ENCODE results near the gene RBMX.
A peak's percentile ranks its signal among the peaks of the same experiment; 100 is the strongest.

Gene RBMX

GRCh38 chrX:136910565-136911035, 30.1 kb upstream of the RBMX start:
- H3K9ac ChIP-seq: no peak overlapping the region

DNA sequence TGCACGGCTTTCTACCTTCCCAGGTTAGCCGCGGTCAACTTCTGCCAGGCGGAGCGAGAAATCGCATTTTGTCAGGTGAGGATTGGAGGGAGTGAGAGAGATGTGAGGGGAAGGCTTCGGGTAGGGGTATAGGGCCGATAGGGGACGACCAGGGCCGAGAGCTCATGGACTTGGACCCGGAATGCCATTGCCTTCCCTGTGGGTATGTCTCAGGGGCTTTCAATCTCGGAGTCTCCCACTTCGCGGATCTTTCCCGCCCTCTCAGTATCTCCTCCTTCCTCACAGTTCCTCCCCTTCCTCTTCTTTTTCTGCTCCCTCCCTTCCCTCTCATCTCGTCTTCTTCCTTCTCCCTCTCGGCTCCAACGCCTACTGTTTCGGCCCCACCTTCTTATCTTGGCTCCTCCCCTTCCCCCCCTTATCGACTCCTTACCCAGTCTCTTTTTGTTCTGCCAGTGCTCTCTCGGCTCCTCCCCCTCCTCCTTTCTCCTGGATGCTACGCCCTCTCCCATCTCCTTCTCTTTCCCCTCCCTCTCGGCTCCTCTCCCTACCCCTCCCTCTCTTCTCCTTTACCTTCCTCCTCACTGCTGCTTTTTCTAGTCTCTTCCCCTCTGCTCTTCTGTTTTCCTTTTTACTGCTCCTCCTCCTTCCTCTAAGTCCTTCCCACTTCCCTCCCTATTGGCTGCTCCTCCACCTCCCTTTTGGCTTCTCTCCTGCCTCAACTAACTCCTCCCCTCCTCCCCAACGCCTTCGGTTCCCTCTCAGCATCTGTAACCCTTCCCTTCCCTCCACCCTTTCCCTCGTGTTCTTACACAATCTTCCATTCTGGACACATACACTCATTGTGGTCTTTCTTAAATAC, 29.4 kb upstream of the RBMX start:
- H3K4me3 ChIP-seq (ENCODE audit: low read depth, low read length): peak overlapping the region; percentile 79
- no peaks in the 10 kb centered on the region for H3K36me3 ChIP-seq (ENCODE audit: control insufficient read depth, insufficient read depth, low read length)
- H3K4me2 ChIP-seq (ENCODE audit: low read length): peak overlapping the region; percentile 91
- TF ChIP-seq, protein P1, sequence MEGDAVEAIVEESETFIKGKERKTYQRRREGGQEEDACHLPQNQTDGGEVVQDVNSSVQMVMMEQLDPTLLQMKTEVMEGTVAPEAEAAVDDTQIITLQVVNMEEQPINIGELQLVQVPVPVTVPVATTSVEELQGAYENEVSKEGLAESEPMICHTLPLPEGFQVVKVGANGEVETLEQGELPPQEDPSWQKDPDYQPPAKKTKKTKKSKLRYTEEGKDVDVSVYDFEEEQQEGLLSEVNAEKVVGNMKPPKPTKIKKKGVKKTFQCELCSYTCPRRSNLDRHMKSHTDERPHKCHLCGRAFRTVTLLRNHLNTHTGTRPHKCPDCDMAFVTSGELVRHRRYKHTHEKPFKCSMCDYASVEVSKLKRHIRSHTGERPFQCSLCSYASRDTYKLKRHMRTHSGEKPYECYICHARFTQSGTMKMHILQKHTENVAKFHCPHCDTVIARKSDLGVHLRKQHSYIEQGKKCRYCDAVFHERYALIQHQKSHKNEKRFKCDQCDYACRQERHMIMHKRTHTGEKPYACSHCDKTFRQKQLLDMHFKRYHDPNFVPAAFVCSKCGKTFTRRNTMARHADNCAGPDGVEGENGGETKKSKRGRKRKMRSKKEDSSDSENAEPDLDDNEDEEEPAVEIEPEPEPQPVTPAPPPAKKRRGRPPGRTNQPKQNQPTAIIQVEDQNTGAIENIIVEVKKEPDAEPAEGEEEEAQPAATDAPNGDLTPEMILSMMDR (IDR thresholded peaks at IDR 0.05): no peak
- no peaks in the 10 kb centered on the region for H3K27me3 ChIP-seq (ENCODE audit: control insufficient read depth, insufficient read depth, low read length)
- peak overlapping the region; percentile 78 for H3K27ac ChIP-seq
- H3K9me3 ChIP-seq (ENCODE audit: control insufficient read depth, low read length): no peaks in the 10 kb centered on the region
- peak overlapping the region; percentile 93 for H2AFZ ChIP-seq
- H3K79me2 ChIP-seq: no peaks in the 10 kb centered on the region
- peaks cover 5% of the 10 kb centered on the region for H3K4me1 ChIP-seq
- H3K9ac ChIP-seq: no peak overlapping the region

More at GRCh38 chrX:136910565-136911035, 30.1 kb upstream of the RBMX start:
- Histone ChIP-seq H3K4me2 (ENCODE audit: low read length) (peak overlapping the region; percentile 44), H3K4me1 (peaks cover 5% of the 10 kb centered on the region), H3K79me2 (no peaks in the 10 kb centered on the region), H3K36me3 (ENCODE audit: control insufficient read depth, insufficient read depth, low read length) (no peaks in the 10 kb centered on the region), H2AFZ (peak overlapping the region; percentile 93), H3K4me3 (ENCODE audit: low read depth, low read length) (peak overlapping the region; percentile 79), H3K27me3 (ENCODE audit: control insufficient read depth, insufficient read depth, low read length) (no peaks in the 10 kb centered on the region), H3K9me3 (ENCODE audit: control insufficient read depth, low read length) (no peaks in the 10 kb centered on the region), H3K27ac (peak overlapping the region; percentile 78)
- TF ChIP-seq, protein P1 (IDR thresholded peaks at IDR 0.05): no peak

- Histone ChIP-seq H3K4me1 (peaks cover 5% of the 10 kb centered on the region), H2AFZ (peak overlapping the region; percentile 93), H3K27me3 (ENCODE audit: control insufficient read depth, insufficient read depth, low read length) (no peaks in the 10 kb centered on the region), H3K79me2 (no peaks in the 10 kb centered on the region), H3K4me2 (ENCODE audit: low read length) (peak overlapping the region; percentile 91), H3K9ac (no peak overlapping the region), H3K4me3 (ENCODE audit: low read depth, low read length) (peak overlapping the region; percentile 79), H3K36me3 (ENCODE audit: control insufficient read depth, insufficient read depth, low read length) (no peaks in the 10 kb centered on the region), H3K9me3 (ENCODE audit: control insufficient read depth, low read length) (no peaks in the 10 kb centered on the region), H3K27ac (peak overlapping the region; percentile 78)
- TF ChIP-seq, protein P1 (IDR thresholded peaks at IDR 0.05): no peak
Measured at GRCh38 chrX:136909119-136909705, 28.7 kb upstream of the RBMX start.

- Histone ChIP-seq H3K27ac (no peak overlapping the region), H3K4me1 (peaks cover 5% of the 10 kb centered on the region), H3K27me3 (ENCODE audit: control insufficient read depth, insufficient read depth, low read length) (no peaks in the 10 kb centered on the region), H3K4me2 (ENCODE audit: low read length) (no peak overlapping the region), H3K36me3 (ENCODE audit: control insufficient read depth, insufficient read depth, low read length) (no peaks in the 10 kb centered on the region), H3K4me3 (ENCODE audit: low read depth, low read length) (no peak overlapping the region), H3K9me3 (ENCODE audit: control insufficient read depth, low read length) (no peaks in the 10 kb centered on the region), H2AFZ (no peak overlapping the region), H3K79me2 (no peaks in the 10 kb centered on the region), H3K9ac (no peak overlapping the region)
- TF ChIP-seq, protein P1 (IDR thresholded peaks at IDR 0.05): no peak
Measured at GRCh38 chrX:136907621-136908020, 27.1 kb upstream of the RBMX start.

Measured in parathyroid adenoma (tissue), 2 donors.